Esophagus squamous epithelium (tissue), 4 donors: ENCODE data around the gene NDUFA9.

Source experiments
- POLR2A ChIP-seq, 4 donors: fragments of 450-650 bp; IDR thresholded peaks; one replicate each; pipeline ENCODE4 v1.6.1; 2017; ENCODE audit warnings: antibody characterized with exemption in 4 of 4, mild to moderate bottlenecking in 4 of 4, moderate library complexity in 3 of 4
- TF ChIP-seq, protein P1 (sequence below), 6 experiments: fragments of 450-650 bp in 4 of 6; fragments of 200-600 bp in 2 of 6; sonication (generic) in 2 of 6; IDR thresholded peaks; one replicate each; pipeline ENCODE4 v1.5.1; 2016 to 2019; ENCODE audit warnings: antibody characterized with exemption in 6 of 6, mild to moderate bottlenecking in 4 of 6, moderate library complexity in 4 of 6

GRCh38 chr12:4648501-4649357 is at the start of gene NDUFA9, which contains the start of gene AKAP3:
- peak in 1 of 4 donors; percentile 43 for TF ChIP-seq POLR2A (IDR thresholded peaks at IDR 0.05)
- TF ChIP-seq, protein P1, sequence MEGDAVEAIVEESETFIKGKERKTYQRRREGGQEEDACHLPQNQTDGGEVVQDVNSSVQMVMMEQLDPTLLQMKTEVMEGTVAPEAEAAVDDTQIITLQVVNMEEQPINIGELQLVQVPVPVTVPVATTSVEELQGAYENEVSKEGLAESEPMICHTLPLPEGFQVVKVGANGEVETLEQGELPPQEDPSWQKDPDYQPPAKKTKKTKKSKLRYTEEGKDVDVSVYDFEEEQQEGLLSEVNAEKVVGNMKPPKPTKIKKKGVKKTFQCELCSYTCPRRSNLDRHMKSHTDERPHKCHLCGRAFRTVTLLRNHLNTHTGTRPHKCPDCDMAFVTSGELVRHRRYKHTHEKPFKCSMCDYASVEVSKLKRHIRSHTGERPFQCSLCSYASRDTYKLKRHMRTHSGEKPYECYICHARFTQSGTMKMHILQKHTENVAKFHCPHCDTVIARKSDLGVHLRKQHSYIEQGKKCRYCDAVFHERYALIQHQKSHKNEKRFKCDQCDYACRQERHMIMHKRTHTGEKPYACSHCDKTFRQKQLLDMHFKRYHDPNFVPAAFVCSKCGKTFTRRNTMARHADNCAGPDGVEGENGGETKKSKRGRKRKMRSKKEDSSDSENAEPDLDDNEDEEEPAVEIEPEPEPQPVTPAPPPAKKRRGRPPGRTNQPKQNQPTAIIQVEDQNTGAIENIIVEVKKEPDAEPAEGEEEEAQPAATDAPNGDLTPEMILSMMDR (IDR thresholded peaks at IDR 0.05): peak in 1 of 6 experiments; percentile 43
